Measurements from ENCODE around the gene OCA2.

DNA sequence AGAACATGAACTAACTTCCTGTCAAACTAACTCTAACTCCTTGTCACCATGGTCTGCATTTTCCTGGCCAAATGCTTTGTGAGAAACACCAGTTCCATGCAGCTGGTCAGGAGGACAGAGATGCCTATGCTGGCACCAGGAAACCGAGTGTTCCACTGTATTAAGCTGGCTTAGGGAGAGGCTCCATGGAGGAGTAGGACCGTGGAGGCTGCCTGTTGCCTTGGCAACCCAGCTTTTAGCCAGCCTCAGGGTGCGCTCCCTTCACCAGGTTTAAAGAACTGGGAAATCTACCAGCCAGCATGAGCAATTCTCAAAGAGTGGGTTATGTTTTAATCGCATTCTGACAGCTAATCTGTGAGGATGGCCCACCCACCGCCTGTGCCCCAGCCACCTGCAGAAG is 394.1 kb downstream of the OCA2 start:
- TF ChIP-seq POLR2A (IDR thresholded peaks at IDR 0.05): no peak
- TF ChIP-seq, protein P1, sequence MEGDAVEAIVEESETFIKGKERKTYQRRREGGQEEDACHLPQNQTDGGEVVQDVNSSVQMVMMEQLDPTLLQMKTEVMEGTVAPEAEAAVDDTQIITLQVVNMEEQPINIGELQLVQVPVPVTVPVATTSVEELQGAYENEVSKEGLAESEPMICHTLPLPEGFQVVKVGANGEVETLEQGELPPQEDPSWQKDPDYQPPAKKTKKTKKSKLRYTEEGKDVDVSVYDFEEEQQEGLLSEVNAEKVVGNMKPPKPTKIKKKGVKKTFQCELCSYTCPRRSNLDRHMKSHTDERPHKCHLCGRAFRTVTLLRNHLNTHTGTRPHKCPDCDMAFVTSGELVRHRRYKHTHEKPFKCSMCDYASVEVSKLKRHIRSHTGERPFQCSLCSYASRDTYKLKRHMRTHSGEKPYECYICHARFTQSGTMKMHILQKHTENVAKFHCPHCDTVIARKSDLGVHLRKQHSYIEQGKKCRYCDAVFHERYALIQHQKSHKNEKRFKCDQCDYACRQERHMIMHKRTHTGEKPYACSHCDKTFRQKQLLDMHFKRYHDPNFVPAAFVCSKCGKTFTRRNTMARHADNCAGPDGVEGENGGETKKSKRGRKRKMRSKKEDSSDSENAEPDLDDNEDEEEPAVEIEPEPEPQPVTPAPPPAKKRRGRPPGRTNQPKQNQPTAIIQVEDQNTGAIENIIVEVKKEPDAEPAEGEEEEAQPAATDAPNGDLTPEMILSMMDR (IDR thresholded peaks at IDR 0.05): no peak
